ENCODE data around the gene UPF1. TPM values are rescaled to one million over a fixed set of nuclear protein-coding genes. Genes with fewer than 3 reads are reported as not detected.

Gene UPF1
- total RNA-seq, 1 experiment from 2014 or later: 92.6 TPM

DNA sequence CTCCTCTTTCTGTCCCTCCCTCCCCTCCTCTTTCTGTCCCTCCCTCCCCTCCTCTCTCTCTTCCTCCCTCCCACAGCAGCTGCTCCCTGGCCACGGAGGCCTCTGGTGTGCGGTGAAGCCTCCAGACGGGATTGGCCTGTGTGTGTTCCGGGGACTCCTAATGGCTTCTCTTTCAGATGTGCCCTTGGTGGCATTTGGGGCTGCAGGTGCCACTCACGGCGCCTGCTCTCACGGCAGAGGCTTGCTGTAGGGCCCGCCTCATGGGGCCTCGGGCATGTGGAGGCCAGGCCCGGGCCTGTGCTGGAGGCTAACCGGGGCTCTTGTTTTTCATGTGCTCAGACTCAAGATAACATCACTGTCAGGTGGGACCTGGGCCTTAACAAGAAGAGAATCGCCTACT is 20.9 kb downstream of the UPF1 start:
- Histone ChIP-seq H3K4me3 (ENCODE audit: insufficient read depth, low read depth, low read length) (no peak overlapping the region), H3K27me3 (ENCODE audit: control insufficient read depth, insufficient read depth, low read length) (no peaks in the 10 kb centered on the region), H3K36me3 (replicated peaks; ENCODE audit: control insufficient read depth, insufficient read depth, low read length) (peaks cover 61% of the 10 kb centered on the region)
- no peak for DNase-seq

DNA sequence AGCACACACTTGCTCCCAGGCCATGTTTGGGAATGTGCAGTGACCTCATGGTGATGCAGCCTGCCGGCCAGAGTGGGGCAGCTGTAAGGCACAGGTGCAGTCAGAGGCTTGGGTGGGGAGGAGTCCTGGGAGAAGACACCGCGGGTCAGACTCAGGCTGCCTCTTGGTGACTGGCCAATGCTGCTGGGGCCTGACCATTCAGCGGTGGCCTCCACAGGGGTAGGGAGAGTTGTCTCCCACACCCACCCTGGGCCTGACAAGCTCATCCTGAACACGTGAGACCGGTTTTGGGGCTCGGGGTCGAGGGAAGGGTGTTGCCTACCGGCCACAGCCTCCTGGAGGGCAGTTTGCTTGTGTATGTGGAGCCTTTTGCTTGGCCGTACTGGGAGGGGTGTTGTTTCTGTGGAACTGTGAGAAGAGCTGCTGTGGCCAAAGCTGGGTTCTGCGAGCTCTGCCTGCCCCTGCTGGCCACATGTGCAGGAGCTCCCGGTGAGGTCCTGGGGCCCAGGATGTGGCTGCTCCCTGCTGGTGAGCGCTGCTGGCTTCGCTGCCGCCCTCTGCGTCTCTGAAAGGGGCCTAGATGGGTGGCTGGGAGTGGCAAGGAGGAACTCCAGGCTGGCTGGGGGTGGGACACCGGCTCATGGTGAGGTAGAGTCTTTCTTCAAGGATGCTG is 22.1 kb downstream of the UPF1 start:
- no peak overlapping the region for H3K4me3 ChIP-seq (ENCODE audit: insufficient read depth, low read depth, low read length)
- DNase-seq: peak; percentile 77
- H3K36me3 ChIP-seq (replicated peaks; ENCODE audit: control insufficient read depth, insufficient read depth, low read length): peaks cover 59% of the 10 kb centered on the region
- no peaks in the 10 kb centered on the region for H3K27me3 ChIP-seq (ENCODE audit: control insufficient read depth, insufficient read depth, low read length)

DNA sequence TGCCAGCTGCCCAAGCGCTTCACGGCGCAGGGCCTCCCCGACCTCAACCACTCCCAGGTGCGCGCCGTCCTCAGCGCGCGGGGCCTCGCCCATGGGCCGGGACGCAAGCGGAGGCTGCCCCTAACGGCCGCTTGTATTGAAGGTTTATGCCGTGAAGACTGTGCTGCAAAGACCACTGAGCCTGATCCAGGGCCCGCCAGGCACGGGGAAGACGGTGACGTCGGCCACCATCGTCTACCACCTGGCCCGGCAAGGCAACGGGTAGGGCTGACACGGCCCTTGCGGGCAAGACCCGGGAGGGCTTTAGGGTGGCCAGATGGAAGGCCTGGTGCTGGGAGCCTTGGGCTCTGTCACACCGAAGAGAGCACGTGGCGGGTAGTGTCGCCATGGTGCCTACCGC is 23.2 kb downstream of the UPF1 start:
- Histone ChIP-seq H3K4me3 (ENCODE audit: insufficient read depth, low read depth, low read length) (no peak overlapping the region), H3K36me3 (replicated peaks; ENCODE audit: control insufficient read depth, insufficient read depth, low read length) (peaks cover 64% of the 10 kb centered on the region), H3K27me3 (ENCODE audit: control insufficient read depth, insufficient read depth, low read length) (no peaks in the 10 kb centered on the region)
- DNase-seq: peak; percentile 59

DNA sequence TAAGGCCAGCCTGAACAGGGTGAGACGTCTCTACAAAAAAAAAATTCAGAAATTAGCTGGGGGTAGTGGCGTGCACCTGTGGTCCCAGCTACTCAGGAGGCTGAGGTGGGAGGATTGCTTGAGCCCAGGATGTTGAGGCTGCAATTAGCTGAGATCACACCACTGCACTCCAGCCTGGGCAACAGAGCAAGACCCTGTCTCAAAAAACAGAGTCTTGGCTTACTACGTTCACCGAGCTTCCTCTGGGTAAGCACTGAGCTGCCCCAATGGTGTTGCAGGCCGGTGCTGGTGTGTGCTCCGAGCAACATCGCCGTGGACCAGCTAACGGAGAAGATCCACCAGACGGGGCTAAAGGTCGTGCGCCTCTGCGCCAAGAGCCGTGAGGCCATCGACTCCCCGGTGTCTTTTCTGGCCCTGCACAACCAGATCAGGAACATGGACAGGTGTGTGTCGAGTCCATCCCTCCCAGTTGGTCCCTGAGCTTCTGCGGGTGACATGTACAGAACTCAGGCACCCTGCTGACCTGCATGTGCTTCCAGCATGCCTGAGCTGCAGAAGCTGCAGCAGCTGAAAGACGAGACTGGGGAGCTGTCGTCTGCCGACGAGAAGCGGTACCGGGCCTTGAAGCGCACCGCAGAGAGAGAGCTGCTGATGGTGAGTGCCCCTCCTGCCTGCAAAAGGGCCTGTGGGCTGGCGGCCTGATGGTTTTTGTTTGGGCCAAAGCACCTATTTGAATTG is 24.1 kb downstream of the UPF1 start:
- peaks cover 68% of the 10 kb centered on the region for H3K36me3 ChIP-seq (replicated peaks; ENCODE audit: control insufficient read depth, insufficient read depth, low read length)
- DNase-seq: no peak
- no peaks in the 10 kb centered on the region for H3K27me3 ChIP-seq (ENCODE audit: control insufficient read depth, insufficient read depth, low read length)
- H3K4me3 ChIP-seq (ENCODE audit: insufficient read depth, low read depth, low read length): no peak overlapping the region

DNA sequence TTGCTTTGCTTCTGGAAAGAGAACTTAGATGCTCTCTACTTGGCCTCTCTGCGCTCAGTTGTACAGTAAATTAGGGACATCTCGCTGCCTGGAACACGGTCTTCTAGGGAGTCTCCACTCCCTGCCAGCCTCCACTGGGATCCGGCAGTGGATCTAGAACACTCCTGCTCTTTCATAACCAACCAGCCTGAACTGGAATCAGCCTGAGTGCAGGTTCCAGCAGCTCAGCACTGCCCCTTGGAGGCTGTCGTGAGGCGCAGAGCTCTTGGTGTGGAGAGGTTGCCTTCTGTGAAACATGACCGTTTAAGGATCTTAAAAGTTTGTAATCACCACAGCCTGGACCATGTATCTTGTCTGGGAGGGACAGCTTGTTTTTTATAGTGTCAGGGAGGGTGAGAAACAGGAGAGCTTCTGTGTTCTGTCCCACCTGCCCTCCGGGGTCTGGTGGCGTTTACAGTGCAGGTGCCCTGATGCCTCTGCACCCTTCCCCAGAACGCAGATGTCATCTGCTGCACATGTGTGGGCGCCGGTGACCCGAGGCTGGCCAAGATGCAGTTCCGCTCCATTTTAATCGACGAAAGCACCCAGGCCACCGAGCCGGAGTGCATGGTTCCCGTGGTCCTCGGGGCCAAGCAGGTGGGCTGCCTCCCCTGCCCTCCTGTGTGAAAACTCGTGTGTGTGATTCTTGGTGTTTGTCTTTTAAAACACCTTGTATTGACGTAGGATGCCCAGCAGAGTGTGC is 24.8 kb downstream of the UPF1 start:
- H3K27me3 ChIP-seq (ENCODE audit: control insufficient read depth, insufficient read depth, low read length): no peaks in the 10 kb centered on the region
- H3K36me3 ChIP-seq (replicated peaks; ENCODE audit: control insufficient read depth, insufficient read depth, low read length): peaks cover 72% of the 10 kb centered on the region
- no peak overlapping the region for H3K4me3 ChIP-seq (ENCODE audit: insufficient read depth, low read depth, low read length)
- peak; percentile 81 for DNase-seq

DNA sequence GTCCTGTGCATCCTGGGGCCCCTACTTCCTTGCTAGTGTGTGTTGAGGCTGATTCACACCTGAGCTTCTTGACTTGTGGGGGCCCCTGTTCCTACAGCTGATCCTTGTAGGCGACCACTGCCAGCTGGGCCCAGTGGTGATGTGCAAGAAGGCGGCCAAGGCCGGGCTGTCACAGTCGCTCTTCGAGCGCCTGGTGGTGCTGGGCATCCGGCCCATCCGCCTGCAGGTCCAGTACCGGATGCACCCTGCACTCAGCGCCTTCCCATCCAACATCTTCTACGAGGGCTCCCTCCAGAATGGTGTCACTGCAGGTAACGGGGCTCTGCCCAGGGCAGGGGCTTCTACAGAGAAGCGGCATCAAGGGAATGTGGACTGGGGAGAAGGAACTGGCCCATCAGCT is 25.5 kb downstream of the UPF1 start:
- Histone ChIP-seq H3K36me3 (replicated peaks; ENCODE audit: control insufficient read depth, insufficient read depth, low read length) (peaks cover 72% of the 10 kb centered on the region), H3K4me3 (ENCODE audit: insufficient read depth, low read depth, low read length) (no peak overlapping the region), H3K27me3 (ENCODE audit: control insufficient read depth, insufficient read depth, low read length) (no peaks in the 10 kb centered on the region)
- no peak for DNase-seq

DNA sequence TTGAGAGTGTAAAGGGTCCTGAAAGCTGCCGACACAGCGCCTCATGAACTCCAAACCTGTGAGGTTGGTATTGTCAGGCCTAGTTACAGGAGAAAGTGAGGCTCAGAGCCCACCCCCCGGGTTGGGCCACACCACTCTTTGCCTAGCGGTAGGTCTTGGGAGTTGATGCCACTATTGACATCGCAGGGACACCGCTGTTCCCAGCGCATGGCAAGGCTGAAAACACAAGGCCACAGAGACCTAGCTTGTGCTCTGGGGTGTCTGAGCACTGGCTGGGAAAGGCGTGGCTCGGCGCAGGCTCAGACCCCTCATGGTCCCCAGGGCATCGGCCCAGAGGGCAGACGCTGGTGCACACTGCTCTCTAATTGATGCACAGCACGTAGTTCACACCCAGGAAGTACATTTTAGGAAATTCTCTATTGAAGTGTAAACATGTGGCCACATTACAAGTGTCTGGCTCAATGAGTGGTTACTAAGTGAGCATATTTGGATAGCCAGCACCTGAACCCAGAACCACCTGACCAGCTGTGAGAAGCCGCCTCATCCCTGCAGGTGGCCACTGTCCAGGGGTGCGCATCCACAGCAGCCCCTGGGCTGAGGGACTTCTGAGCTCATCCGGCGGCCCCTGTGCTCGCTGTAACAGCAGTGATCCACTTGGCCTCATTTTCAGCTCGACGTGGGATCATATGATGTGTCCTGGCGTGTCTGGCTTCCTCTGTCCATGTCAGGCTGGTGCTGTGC is 27.3 kb downstream of the UPF1 start:
- Histone ChIP-seq H3K4me3 (ENCODE audit: insufficient read depth, low read depth, low read length) (no peak overlapping the region), H3K27me3 (ENCODE audit: control insufficient read depth, insufficient read depth, low read length) (no peaks in the 10 kb centered on the region), H3K36me3 (replicated peaks; ENCODE audit: control insufficient read depth, insufficient read depth, low read length) (peaks cover 78% of the 10 kb centered on the region)
- DNase-seq: no peak

DNA sequence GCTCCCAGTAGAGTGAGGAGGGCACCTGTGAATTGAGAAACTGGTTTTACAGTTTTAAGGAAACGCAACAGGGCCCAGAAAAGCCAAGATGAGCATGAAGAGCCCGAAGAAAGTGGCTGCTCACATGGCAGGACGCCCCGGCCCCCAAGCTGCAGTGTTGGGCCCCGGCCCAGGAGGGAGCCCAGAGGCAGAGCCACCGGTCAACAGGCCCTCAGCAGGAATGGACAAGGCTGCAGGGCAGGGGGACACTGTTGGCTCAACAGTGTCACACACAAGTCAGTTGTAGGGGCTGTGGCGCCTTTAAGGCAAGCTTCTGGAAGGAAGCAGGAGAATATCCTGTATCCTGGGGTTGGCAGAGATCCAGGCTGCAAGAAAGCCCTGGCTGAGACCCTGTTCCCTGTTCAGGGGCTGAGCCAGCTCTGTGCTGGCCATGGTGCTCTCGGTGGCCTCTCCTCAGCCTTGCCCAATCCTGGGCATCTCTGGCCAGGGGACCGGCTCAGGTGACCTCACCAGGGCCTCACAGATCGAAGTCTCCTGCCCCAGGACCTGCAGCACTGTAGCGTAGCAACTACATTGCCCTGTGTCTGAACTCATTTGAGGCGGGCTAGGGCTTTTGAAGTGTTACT is 28.0 kb downstream of the UPF1 start:
- peaks cover 73% of the 10 kb centered on the region for H3K36me3 ChIP-seq (replicated peaks; ENCODE audit: control insufficient read depth, insufficient read depth, low read length)
- DNase-seq: no peak
- no peaks in the 10 kb centered on the region for H3K27me3 ChIP-seq (ENCODE audit: control insufficient read depth, insufficient read depth, low read length)
- no peak overlapping the region for H3K4me3 ChIP-seq (ENCODE audit: insufficient read depth, low read depth, low read length)

DNA sequence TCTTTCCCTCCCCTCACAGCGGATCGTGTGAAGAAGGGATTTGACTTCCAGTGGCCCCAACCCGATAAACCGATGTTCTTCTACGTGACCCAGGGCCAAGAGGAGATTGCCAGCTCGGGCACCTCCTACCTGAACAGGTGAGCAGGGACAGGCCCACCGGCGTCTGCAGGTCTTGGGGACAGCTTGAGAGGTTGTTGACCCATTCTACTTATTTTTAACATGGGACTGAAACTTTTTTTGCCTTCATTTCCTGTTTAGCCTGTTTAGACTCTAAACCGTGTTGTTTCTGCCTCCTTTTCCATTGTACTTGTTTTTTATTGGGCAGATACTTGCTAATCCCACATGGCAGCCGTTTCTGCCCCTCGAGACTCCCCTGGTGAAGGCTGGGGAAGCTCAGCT is 28.5 kb downstream of the UPF1 start:
- H3K27me3 ChIP-seq (ENCODE audit: control insufficient read depth, insufficient read depth, low read length): no peaks in the 10 kb centered on the region
- no peak overlapping the region for H3K4me3 ChIP-seq (ENCODE audit: insufficient read depth, low read depth, low read length)
- DNase-seq: no peak
- peaks cover 72% of the 10 kb centered on the region for H3K36me3 ChIP-seq (replicated peaks; ENCODE audit: control insufficient read depth, insufficient read depth, low read length)

DNA sequence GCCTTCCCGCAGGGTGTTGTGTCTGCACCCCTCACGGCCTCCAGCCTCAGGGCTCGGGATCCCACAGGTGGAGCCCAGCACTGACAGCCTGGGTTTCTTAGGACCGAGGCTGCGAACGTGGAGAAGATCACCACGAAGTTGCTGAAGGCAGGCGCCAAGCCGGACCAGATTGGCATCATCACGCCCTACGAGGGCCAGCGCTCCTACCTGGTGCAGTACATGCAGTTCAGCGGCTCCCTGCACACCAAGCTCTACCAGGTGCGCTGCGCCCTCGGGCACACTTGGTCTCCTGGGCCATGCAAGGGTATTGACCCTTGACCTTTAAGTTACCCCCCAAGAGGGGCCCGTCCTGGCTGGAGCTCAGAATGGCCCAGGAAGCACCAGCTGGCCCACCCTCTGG is 29.0 kb downstream of the UPF1 start:
- no peak for DNase-seq
- Histone ChIP-seq H3K27me3 (ENCODE audit: control insufficient read depth, insufficient read depth, low read length) (no peaks in the 10 kb centered on the region), H3K36me3 (replicated peaks; ENCODE audit: control insufficient read depth, insufficient read depth, low read length) (peaks cover 69% of the 10 kb centered on the region), H3K4me3 (ENCODE audit: insufficient read depth, low read depth, low read length) (no peak overlapping the region)

DNA sequence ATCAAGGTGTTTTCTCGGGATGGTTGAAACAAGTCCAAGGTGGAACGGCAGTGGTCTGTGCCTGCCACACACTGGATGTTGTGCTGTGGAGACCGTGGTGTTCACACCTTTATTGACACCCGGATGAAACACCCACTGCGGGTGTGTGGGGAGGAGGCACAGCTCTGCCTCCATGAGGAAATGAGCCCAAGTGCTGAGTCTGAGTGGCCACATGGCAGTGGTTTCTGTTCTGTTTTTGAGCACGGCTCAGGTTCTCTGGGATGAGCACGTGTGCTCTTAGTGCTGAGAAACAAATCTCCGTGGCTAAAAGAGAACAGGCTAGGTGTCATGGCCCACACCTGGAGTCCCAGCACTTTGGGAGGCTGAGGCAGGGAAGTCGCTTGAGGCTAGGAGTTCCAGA is 29.5 kb downstream of the UPF1 start:
- peaks cover 64% of the 10 kb centered on the region for H3K36me3 ChIP-seq (replicated peaks; ENCODE audit: control insufficient read depth, insufficient read depth, low read length)
- H3K27me3 ChIP-seq (ENCODE audit: control insufficient read depth, insufficient read depth, low read length): no peaks in the 10 kb centered on the region
- DNase-seq: no peak
- H3K4me3 ChIP-seq (ENCODE audit: insufficient read depth, low read depth, low read length): no peak overlapping the region

DNA sequence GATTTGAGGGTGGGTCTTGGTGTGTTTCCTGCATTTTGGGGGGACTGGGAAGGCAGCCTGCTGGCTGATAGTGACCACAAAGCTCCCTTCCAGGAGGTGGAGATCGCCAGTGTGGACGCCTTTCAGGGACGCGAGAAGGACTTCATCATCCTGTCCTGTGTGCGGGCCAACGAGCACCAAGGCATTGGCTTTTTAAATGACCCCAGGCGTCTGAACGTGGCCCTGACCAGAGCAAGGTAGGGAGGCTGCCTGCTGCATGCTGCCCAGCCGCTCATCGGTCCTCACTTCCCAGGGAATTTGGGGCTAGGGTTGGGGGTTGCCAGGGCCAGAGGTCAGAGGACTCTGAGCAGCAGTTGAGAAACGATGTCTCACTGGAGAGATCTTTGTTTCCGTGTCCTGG is 30.2 kb downstream of the UPF1 start:
- no peak for DNase-seq
- H3K36me3 ChIP-seq (replicated peaks; ENCODE audit: control insufficient read depth, insufficient read depth, low read length): peaks cover 58% of the 10 kb centered on the region
- H3K27me3 ChIP-seq (ENCODE audit: control insufficient read depth, insufficient read depth, low read length): no peaks in the 10 kb centered on the region
- H3K4me3 ChIP-seq (ENCODE audit: insufficient read depth, low read depth, low read length): no peak overlapping the region

DNA sequence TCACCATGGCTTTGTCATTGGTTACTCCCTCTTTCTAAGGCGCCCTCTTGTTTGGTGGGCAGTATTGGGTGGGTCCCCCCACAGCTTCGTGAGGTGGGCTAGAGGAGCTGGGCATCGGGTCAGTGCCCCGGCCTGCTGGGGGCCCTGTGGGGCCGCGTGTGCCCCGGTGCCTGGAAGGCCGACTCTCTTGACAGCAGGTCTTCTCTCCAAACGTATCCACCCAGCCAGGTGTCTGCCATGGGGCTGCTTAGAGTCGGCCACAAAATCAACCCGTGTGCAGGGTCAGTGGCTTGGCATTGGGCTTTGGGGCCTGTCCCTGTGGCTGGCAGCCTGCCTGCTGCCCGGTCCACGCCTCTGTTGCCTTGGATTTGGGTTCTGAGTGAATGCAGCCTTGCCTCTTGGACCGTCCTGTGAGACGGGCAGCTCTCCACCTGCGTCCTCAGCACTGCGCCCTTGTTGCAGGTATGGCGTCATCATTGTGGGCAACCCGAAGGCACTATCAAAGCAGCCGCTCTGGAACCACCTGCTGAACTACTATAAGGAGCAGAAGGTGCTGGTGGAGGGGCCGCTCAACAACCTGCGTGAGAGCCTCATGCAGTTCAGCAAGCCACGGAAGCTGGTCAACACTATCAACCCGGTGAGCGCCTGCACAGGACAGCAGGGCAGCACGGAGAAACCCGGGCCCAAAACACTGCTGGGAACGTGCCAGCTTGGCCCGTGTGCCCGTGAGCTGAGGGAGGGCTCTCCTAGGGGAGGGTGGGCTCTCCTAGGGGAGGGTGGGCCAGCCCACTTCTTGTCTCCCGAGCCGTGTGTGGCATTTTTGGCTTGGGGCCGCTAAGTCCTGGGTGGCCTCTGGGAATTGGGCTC is 31.4 kb downstream of the UPF1 start:
- peaks cover 54% of the 10 kb centered on the region for H3K36me3 ChIP-seq (replicated peaks; ENCODE audit: control insufficient read depth, insufficient read depth, low read length)
- no peaks in the 10 kb centered on the region for H3K27me3 ChIP-seq (ENCODE audit: control insufficient read depth, insufficient read depth, low read length)
- no peak for DNase-seq
- no peak overlapping the region for H3K4me3 ChIP-seq (ENCODE audit: insufficient read depth, low read depth, low read length)

Measured in H7 (cell line).